ENCODE results near the gene MSH5. TPM values are rescaled to one million over a fixed set of nuclear protein-coding genes. Genes with fewer than 3 reads are reported as not detected.

Gene MSH5
- total and polyA plus RNA-seq, 2 of the 13 experiments (the other 11 are each of a cell fraction or from before 2014, with no cell fraction given) = 10.2 to 38.7 TPM

DNA sequence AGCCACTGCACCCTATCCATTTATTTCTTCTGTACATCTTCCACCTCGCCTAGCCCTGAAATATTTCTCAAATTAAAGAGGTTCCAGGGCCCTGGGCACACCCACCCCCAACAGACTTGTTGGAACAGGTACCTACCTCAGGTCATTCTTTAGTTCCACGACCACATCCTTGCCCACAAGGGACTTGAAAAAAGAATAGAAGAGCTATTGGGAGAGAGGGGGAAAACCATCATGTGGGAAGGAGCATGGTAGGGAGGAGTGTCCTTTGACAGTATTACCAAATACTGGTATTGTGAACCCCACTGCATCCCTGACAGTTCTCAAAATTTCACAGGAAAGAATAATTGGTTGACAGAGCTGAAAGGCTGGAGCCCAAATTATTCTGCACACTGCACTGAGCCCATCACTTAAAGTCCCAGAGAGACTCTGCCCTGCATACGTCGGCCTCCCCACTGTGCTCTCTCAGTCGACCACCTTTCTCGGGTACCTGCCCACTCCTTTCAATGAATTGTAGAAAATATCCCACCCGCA lies 66.2 kb downstream of the MSH5 start (continued):
- no peak for TF ChIP-seq ZNF766 (CRISPR knock-in tag; IDR thresholded peaks at IDR 0.05; ENCODE audit: borderline replicate concordance)
- no peak for TF ChIP-seq RFX3 (CRISPR knock-in tag; IDR thresholded peaks at IDR 0.05)
- no peak for TF ChIP-seq ZNF501 (CRISPR knock-in tag; IDR thresholded peaks at IDR 0.05)
- TF ChIP-seq ZNF569 (CRISPR knock-in tag; IDR thresholded peaks at IDR 0.05; ENCODE audit: borderline replicate concordance) = 0 out of 2 replicates have a peak, but pooled peaks have one; percentile 7
- TF ChIP-seq, protein P1, sequence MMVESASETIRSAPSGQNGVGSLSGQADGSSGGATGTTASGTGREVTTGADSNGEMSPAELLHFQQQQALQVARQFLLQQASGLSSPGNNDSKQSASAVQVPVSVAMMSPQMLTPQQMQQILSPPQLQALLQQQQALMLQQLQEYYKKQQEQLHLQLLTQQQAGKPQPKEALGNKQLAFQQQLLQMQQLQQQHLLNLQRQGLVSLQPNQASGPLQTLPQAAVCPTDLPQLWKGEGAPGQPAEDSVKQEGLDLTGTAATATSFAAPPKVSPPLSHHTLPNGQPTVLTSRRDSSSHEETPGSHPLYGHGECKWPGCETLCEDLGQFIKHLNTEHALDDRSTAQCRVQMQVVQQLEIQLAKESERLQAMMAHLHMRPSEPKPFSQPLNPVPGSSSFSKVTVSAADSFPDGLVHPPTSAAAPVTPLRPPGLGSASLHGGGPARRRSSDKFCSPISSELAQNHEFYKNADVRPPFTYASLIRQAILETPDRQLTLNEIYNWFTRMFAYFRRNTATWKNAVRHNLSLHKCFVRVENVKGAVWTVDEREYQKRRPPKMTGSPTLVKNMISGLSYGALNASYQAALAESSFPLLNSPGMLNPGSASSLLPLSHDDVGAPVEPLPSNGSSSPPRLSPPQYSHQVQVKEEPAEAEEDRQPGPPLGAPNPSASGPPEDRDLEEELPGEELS (CRISPR knock-in tag; IDR thresholded peaks at IDR 0.05) = no peak

DNA sequence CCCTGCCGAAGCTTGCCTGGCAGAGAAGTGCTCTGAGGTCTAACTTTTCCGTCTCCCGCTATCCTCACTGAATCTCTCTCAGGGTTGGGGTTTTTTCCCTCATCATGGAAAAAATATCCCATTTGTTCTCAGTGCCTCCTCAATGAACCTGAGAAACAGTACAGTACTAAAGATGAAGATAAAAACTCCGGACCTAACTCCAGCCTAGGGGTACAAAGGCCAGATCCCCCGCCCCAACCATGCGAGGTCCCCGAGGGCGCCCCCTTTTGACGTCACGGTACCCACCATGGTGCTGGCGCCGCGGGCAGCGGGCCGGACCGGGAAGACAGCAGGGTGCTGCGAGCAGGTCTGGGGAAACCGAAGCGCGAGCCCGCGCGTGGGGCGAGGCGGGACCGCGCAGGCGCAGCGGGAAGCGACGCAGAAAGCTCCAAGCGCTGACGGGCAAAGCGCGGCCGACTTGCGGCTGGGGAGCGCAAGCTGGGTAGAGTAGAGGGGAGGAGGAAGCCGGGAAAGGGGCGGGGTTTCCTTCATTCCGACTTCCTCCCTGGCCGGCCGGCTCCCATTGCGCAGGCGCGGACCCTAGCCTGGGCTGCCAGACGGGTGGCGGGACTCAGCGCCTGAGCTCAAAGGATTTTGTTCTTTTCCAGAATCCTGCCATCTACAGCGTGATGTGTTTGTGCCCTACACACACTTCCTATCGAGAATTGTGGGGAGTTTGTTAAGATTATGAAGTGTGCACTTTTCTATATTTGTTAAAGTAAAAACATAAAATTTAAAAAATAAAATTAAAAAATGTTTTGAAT lies 66.9 kb downstream of the MSH5 start, which contains the start of gene LSM2:
Gene LSM2 (minus strand): TSS at position 497 of the 803 bp plus-strand sequence. CDS start 209 bp downstream, at position 288.
- peak within 1 kb of the TSS; percentile 94 for H3K9ac ChIP-seq (ENCODE audit: insufficient read depth, low read depth, low read length)
- WGBS (ENCODE audit: low lambda C conversion rate) = under 1% methylated on average over 51 of the region's 51 CpGs
- H3K4me2 ChIP-seq (ENCODE audit: low read depth, low read length) = peak within 1 kb of the TSS; percentile 83
- peaks cover 11% of the 10 kb centered on the region for H3K79me2 ChIP-seq (ENCODE audit: insufficient read depth, low read length)
- in situ Hi-C loops (cut with HindIII; ENCODE audit: extremely low pct_ligation_motif_present, low pct_unique_long_range_greater_than_20kb) (no loop called here), intact Hi-C loops (cut with micrococcal nuclease; ENCODE audit: unreplicated experiment) (loop anchor here (5.0 kb wide), 1 partner anchor 69 kb away; the partner anchor contains the start of gene CLIC1)
- no peak within 1 kb of the TSS for H2AFZ ChIP-seq (ENCODE audit: low read length)
- POLR2A ChIA-PET = interaction anchor here (0.5 to 5.9 kb wide), 43 partner anchors 8 to 1165 kb away, joined by 3 to 107 read pairs (median 5); partner anchors contain the start of genes AIF1, APOM, ATF6B and C6orf47
- peak; percentile 96 for DNase-seq (ENCODE audit: low spot score)
- peak; percentile 92 for ATAC-seq
- TSS peak; percentile 80 for BruUV-seq (replicated peaks)
- no peaks in the 10 kb centered on the region for H4K20me1 ChIP-seq (ENCODE audit: insufficient read depth, low read length)
- no peaks in the 10 kb centered on the region for H3K9me3 ChIP-seq (ENCODE audit: low read length)
- peaks cover 0 to 7% of the 10 kb centered on the region in 2 experiments; a peak in 3 of 5 replicates for H3K36me3 ChIP-seq (replicated peaks in 1 of 2; ENCODE audit: control insufficient read depth in 1 of 2, insufficient read depth in 2 of 2, low read length in 2 of 2)
- peak; percentile 78 for FAIRE-seq
- H3K4me1 ChIP-seq (ENCODE audit: insufficient read depth, low read length) = peaks cover 37% of the 10 kb centered on the region
- CTCF ChIA-PET (ENCODE audit: low intra/inter-chr PET ratio, low total read pairs) = interaction anchor here (1.0 kb wide), 1 partner anchor 11 kb away, joined by 3 read pairs; the partner anchor contains the start of gene VARS1
- H3K27me3 ChIP-seq (ENCODE audit: control insufficient read depth in 1 of 2, insufficient read depth in 2 of 2, low read length in 2 of 2) = no peaks in the 10 kb centered on the region
- H3K4me3 ChIP-seq (replicated peaks in 1 of 3; ENCODE audit: insufficient read depth in 1 of 3, low read depth in 2 of 3, low read length in 3 of 3) = peak within 1 kb of the TSS; percentile 82 to 90 (median 84)
- peak within 1 kb of the TSS; percentile 94 for H3K27ac ChIP-seq (ENCODE audit: extremely low read length, insufficient read depth, low read length)
- TF ChIP-seq NR2F1 (CRISPR knock-in tag; IDR thresholded peaks at IDR 0.05) (0 out of 4 replicates have a peak, but pooled peaks of 1 of the 2 experiments have one; percentile 43), NCOA5 (CRISPR knock-in tag; IDR thresholded peaks at IDR 0.05) (no peak), HDAC1 (CRISPR knock-in tag; IDR thresholded peaks at IDR 0.05) (peak; percentile 98), POLR2G (IDR thresholded peaks at IDR 0.05; ENCODE audit: low read depth, low read length) (peak; percentile 93), ATRX (CRISPR knock-in tag; IDR thresholded peaks at IDR 0.05; ENCODE audit: borderline replicate concordance) (no peak), ZNF747 (CRISPR knock-in tag; IDR thresholded peaks at IDR 0.05; ENCODE audit: borderline replicate concordance) (no peak), TOPORS (CRISPR knock-in tag; IDR thresholded peaks at IDR 0.05) (peak; percentile 75), POGZ (CRISPR knock-in tag; IDR thresholded peaks at IDR 0.05) (peak; percentile 93), ZBTB21 (CRISPR knock-in tag; IDR thresholded peaks at IDR 0.05) (peak; percentile 87), ZNF556 (CRISPR knock-in tag; IDR thresholded peaks at IDR 0.05; ENCODE audit: borderline replicate concordance) (peak; percentile 93)
- TF ChIP-seq, protein P2, sequence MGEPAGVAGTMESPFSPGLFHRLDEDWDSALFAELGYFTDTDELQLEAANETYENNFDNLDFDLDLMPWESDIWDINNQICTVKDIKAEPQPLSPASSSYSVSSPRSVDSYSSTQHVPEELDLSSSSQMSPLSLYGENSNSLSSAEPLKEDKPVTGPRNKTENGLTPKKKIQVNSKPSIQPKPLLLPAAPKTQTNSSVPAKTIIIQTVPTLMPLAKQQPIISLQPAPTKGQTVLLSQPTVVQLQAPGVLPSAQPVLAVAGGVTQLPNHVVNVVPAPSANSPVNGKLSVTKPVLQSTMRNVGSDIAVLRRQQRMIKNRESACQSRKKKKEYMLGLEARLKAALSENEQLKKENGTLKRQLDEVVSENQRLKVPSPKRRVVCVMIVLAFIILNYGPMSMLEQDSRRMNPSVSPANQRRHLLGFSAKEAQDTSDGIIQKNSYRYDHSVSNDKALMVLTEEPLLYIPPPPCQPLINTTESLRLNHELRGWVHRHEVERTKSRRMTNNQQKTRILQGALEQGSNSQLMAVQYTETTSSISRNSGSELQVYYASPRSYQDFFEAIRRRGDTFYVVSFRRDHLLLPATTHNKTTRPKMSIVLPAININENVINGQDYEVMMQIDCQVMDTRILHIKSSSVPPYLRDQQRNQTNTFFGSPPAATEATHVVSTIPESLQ (CRISPR knock-in tag; conservative IDR thresholded peaks at IDR 0.05) = peak; percentile 80; the same call in 1 of the 2 replicates

Measured in HepG2 (cell line).